ENCODE data around the gene SPTBN1. TPM values are rescaled to one million over a fixed set of nuclear protein-coding genes. Genes with fewer than 3 reads are reported as not detected.

Gene SPTBN1
- total and polyA plus RNA-seq, 2 of the 4 experiments (the other 2 are of a cell fraction) = 49.1 to 241 TPM

GRCh38 chr2:54587171-54588016 is 131.3 kb downstream of the SPTBN1 start:
- DNase-seq (no peak), ATAC-seq (ENCODE audit: low read depth) (no peak)
- H3K56ac ChIP-seq (ENCODE audit: extremely low read depth, insufficient read depth, low read length) = no peak overlapping the region
- H2BK15ac ChIP-seq (ENCODE audit: low read depth, low read length) = no peak overlapping the region
- H3K4ac ChIP-seq (ENCODE audit: low read depth, low read length) = no peak overlapping the region
- H3K18ac ChIP-seq (ENCODE audit: low read depth, low read length) = no peak overlapping the region
- H3K4me3 ChIP-seq (ENCODE audit: insufficient read depth, low read depth, low read length) = no peak overlapping the region
- peaks cover 9% of the 10 kb centered on the region for H3K9me1 ChIP-seq (ENCODE audit: insufficient read depth, low read length)
- H3K23ac ChIP-seq (ENCODE audit: low read depth, low read length) = no peak overlapping the region
- intact Hi-C loops (cut with micrococcal nuclease) (loop anchor here (2.0 kb wide), 1 partner anchor 15 kb away; no protein-coding TSS in a partner anchor), dilution Hi-C loops (cut with HindIII; ENCODE audit: low sequenced_read_pairs, unreplicated experiment) (no loop called here), in situ Hi-C loops (cut with MboI; ENCODE audit: low sequenced_read_pairs) (no loop called here)
- H3K4me1 ChIP-seq (ENCODE audit: control insufficient read depth, insufficient read depth, low read length) = peaks cover 11% of the 10 kb centered on the region
- no peak overlapping the region for H3K9ac ChIP-seq (ENCODE audit: low read depth, low read length)
- no peak overlapping the region for H2AK9ac ChIP-seq (replicated peaks; ENCODE audit: low read depth, low read length, poor library complexity)
- H3K27me3 ChIP-seq (ENCODE audit: control insufficient read depth, insufficient read depth, low read length) = no peaks in the 10 kb centered on the region
- H4K91ac ChIP-seq (ENCODE audit: insufficient read depth, low read depth, low read length) = no peak overlapping the region
- no peak overlapping the region for H4K5ac ChIP-seq (ENCODE audit: low read depth, low read length)
- ChIA-PET POLR2A (ENCODE audit: unreplicated experiment) (no interaction called here), CTCF (no interaction called here)
- no peak overlapping the region for H2BK5ac ChIP-seq (ENCODE audit: low read depth, low read length, poor library complexity, severe bottlenecking)
- no peaks in the 10 kb centered on the region for H3K9me3 ChIP-seq (ENCODE audit: control insufficient read depth, insufficient read depth, low read length)
- TF ChIP-seq ELK1 (IDR thresholded peaks at IDR 0.05; ENCODE audit: borderline replicate concordance, low read depth, low read length) (no peak), BHLHE40 (IDR thresholded peaks at IDR 0.05; ENCODE audit: low read depth, low read length) (no peak), RAD21 (IDR thresholded peaks at IDR 0.05; ENCODE audit: low read length) (no peak), MAZ (IDR thresholded peaks at IDR 0.05; ENCODE audit: borderline replicate concordance, low read depth, low read length) (no peak), CTCF (conservative IDR thresholded peaks at IDR 0.05; ENCODE audit: low read depth, low read length) (no peak), SMC3 (IDR thresholded peaks at IDR 0.05; ENCODE audit: low read depth, low read length) (no peak)
- peaks cover 9% of the 10 kb centered on the region; the same call in 1 of the 2 replicates for H4K20me1 ChIP-seq (ENCODE audit: insufficient read depth, low read length)
- no TSS peak for BruUV-seq (replicated peaks)
- H3K36me3 ChIP-seq (ENCODE audit: control insufficient read depth, insufficient read depth, low read length) = peaks cover 2% of the 10 kb centered on the region; the same call in 1 of the 2 replicates
- H3K14ac ChIP-seq (replicated peaks; ENCODE audit: low read depth, low read length) = no peak overlapping the region
- no peak overlapping the region for H2AFZ ChIP-seq (replicated peaks; ENCODE audit: low read length, poor library complexity)
- 100% methylated on average over 1 of the region's 8 CpGs; no CpG with 5 or more reads in 1 of the 2 experiments for WGBS, 2 experiments (ENCODE audit: extremely low coverage in 2 of 2, insufficient read length in 1 of 2)
- H3K79me1 ChIP-seq (ENCODE audit: low read depth in 1 of 2, low read length in 2 of 2) = peaks cover 48 to 79% of the 10 kb centered on the region in 2 experiments
- no peak overlapping the region for H3K4me2 ChIP-seq (ENCODE audit: low read depth, low read length)
- H2AK5ac ChIP-seq (ENCODE audit: low read depth, low read length) = 0 out of 2 replicates have a peak overlapping the region, but pooled peaks have one; percentile 6
- H2BK20ac ChIP-seq (ENCODE audit: low read depth, low read length) = no peak overlapping the region
- no peak overlapping the region for H3K27ac ChIP-seq (ENCODE audit: insufficient read depth, low read length)
- H4K8ac ChIP-seq (ENCODE audit: low read depth in 2 of 2, low read length in 2 of 2) = no peak overlapping the region
- H2BK120ac ChIP-seq (ENCODE audit: low read depth, low read length) = no peak overlapping the region

Data from IMR-90 (cell line).